Glomerular visceral epithelial cell (primary cell): Measurements from ENCODE around the gene MUC5B.
A peak's percentile ranks its signal among the peaks of the same experiment; 100 is the strongest.
"Not testable (repeated sequence)": the region's sequence is repeated elsewhere in the genome, so short reads cannot be mapped to it uniquely, and the experiment has no call there.

Source experiments
- DNase-seq: peaks from one replicate; pipeline ENCODE4 v3.0.0-alpha.2; 2016; ENCODE audit errors: extremely low spot score

The MUC5B gene

GRCh38 chr11:1248951-1249350, 26.1 kb downstream of the MUC5B start:
- not testable (repeated sequence) for DNase-seq

DNA sequence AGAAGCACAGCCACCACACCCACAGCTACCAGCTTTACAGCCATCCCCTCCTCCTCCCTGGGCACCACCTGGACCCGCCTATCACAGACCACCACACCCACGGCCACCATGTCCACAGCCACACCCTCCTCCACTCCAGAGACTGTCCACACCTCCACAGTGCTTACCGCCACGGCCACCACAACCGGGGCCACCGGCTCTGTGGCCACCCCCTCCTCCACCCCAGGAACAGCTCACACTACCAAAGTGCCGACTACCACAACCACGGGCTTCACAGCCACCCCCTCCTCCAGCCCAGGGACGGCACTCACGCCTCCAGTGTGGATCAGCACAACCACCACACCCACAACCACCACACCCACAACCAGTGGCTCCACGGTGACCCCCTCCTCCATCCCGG, 27.5 kb downstream of the MUC5B start:
- not testable (repeated sequence) for DNase-seq

GRCh38 chr11:1251236-1251770, 28.4 kb downstream of the MUC5B start:
- DNase-seq, result no peak

DNA sequence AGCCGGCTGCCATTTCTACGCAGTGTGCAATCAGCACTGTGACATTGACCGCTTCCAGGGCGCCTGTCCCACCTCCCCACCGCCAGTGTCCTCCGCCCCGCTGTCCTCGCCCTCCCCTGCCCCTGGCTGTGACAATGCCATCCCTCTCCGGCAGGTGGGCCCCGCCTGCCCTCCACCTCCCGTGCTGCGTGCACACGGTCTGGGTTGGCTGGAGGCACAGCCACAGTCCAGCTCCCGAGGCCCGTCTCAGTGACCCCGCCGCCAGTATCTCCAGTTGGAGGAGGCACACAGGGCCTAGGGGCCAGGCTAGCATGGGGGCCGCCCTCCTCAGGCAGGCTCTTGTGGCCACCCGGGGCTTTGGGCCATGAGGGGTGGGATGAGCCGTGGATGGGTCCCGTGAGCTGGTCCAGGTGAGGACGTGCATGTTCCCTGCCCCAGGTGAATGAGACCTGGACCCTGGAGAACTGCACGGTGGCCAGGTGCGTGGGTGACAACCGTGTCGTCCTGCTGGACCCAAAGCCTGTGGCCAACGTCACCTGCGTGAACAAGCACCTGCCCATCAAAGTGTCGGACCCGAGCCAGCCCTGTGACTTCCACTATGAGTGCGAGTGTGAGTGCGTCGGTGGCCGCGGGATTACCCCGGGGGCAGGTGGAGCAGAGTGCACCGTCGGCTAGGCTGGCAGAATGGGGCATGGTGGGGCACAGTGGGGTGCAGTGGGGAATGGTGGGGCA, 29.7 kb downstream of the MUC5B start:
- DNase-seq, result no peak

GRCh38 chr11:1253103-1253485, 30.2 kb downstream of the MUC5B start:
- DNase-seq, result no peak

DNA sequence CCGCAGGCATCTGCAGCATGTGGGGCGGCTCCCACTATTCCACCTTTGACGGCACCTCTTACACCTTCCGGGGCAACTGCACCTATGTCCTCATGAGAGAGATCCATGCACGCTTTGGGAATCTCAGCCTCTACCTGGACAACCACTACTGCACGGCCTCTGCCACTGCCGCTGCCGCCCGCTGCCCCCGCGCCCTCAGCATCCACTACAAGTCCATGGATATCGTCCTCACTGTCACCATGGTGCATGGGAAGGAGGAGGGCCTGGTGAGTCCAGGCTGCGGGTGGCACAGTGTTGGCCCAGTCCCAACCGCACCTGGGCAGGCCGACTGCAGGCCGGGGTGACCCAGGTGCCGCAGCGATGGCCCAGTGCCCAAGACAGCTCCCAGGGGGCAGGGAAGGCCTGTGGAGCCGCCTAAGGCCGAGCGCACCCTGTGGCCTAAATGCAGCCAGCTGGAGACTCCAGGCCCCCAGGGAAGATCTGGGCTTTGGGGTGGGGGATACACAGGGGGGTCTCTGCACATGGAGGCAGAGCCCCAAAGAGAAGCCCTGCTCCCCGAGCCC, 31.3 kb downstream of the MUC5B start:
- DNase-seq, result no peak

DNA sequence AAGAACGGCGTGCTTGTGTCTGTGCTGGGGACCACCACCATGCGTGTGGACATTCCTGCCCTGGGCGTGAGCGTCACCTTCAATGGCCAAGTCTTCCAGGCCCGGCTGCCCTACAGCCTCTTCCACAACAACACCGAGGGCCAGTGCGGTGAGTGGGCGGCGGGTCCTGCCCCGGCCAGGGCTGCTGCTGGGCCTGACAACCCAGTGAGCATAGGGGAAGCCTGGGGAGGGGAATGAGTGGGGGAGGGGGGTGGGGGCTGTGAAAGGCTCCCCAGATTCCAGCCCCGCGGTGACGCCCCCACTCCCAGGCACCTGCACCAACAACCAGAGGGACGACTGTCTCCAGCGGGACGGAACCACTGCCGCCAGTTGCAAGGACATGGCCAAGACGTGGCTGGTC, 31.9 kb downstream of the MUC5B start:
- no peak for DNase-seq

- no peak for DNase-seq
These were observed 32.3 kb downstream of the MUC5B start for GRCh38 chr11:1255151-1255550.

DNA sequence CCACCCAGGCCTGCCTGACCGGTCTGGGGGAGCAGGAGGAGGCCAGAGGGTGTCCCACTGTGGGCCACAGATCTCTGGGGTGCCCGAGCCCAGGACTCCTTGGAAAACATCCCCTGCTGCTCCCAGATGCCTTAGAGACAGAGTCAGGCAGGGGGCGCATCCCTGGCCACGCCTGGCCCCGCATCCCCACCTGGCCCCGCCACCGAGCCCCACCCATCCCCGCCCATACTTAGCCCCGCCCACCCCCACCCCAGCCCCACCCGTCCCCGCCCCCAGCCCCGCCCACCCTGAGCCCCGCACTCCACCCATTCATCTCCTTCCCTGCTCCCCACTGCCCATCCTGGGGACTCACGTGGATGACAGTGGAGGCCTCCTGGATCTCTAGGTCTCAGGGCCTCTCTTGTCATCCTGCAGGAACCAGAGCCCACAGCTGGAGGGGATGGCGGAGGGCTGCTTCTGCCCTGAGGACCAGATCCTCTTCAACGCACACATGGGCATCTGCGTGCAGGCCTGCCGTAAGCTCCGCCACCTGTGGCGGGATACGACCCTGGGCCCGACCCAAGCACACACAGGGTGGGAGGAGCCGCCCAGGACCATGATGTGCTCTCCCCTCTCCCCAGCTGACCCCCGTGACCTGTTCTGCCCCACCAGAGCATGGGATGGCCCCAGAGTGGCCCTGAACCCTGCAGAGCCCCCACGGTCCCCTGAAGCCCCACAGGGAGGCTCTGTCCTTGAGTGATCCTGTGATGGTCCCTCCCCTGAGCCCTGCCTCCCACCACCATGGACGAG, 33.6 kb downstream of the MUC5B start:
- no peak for DNase-seq

DNA sequence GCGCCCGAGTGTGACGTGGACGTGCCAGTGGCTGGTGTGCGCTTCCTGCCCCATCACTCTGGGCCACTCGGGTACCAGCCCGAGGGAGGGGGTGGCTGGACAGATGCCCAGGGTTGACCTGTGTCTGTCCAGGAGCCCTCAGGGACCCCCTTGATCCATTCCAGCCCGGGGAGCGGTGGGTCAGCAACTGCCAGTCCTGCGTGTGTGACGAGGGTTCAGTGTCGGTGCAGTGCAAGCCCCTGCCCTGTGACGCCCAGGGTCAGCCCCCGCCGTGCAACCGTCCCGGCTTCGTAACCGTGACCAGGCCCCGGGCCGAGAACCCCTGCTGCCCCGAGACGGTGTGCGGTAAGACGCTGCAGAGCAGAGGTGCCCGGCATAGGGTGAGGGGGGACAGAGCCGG, 34.5 kb downstream of the MUC5B start:
- no peak for DNase-seq

DNA sequence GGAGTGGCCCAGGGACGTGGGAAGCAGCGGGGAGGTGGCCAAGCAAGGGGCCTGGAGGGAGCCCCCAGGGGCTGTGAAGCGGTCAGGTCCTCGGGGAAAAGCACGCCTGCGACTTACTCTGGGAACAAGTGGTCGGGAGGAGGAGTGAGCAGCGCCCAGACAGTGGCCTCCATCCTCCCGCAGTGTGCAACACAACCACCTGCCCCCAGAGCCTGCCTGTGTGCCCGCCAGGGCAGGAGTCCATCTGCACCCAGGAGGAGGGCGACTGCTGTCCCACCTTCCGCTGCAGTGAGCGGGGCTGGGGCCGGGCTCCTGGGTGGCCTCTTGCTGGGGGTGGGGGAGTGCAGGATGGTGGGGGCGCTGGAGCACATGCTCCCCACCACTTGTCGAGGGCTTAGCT, 35.0 kb downstream of the MUC5B start:
- DNase-seq, result no peak

DNA sequence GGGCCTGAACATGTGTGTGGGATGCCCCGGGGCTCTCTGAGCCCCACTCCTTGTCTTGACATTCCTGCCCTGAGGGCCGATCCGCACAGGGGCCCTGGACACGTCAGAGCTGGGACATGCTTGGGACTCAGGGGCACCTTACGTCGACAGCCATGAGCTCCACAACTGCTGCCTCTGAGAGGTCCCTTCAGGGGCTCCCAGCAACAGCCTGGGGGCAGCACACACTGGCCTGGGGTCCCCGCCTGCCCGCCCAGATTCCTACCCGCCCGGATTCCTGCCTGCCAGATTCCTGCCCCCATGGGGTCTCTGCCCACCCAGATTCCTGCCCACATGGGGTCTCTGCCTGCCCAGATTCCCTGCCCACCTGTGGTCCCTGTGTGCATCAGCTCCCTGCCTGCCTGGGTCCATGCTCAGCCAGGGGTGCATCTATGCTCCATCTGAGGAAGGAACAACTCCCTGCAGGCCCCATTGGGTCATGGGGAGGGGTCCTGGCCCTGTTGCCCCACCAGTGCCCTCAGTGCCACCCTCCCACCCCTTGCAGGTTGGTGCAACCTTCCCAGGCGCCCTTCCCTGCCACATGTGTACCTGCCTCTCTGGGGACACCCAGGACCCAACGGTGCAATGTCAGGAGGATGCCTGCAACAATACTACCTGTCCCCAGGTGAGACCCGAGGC, 35.7 kb downstream of the MUC5B start:
- no peak for DNase-seq

GRCh38 chr11:1259076-1259461, 36.2 kb downstream of the MUC5B start:
- no peak for DNase-seq

DNA sequence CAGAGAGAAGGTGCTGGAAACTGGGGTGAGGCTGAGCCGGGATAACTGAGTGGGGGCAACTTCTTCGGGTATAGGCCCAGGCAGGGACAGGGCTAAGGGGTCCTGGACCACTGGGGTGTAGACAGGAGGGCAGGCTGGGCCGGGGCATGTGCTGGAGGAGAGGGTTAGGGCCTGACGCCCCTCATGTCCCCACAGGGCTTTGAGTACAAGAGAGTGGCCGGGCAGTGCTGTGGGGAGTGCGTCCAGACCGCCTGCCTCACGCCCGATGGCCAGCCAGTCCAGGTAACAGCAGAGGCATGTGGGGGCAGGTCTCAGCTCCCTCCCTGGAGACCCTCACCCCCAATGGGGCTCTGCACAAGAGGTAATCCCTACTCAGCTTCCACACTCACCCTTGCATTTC, 36.7 kb downstream of the MUC5B start:
- no peak for DNase-seq

DNA sequence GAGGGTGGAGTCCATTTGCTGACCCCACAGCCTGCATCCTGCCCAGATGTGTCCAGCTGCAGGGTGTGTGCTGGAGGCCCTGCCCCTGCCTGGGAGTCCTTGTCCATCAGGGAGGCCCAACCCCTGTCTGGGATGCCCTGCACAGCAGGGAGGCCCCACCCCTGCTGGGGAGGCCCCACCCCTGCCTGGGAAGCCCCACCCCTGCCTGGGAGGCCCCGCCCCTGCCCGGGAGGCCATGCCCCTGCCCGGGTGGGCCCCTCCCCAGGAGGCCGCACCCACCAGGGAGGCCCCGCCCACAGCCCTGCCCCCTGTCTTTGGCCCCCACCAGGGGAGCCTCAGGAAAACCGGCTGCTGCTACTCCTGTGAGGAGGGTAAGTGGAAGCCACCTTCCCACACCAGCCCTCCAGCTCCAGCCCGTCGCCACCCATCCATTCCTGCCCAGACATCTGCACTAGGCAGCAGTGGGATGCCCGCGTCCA, 37.2 kb downstream of the MUC5B start:
- DNase-seq, result peak; percentile 27

- no peak for DNase-seq
These were observed 37.8 kb downstream of the MUC5B start for GRCh38 chr11:1260620-1261019.

DNA sequence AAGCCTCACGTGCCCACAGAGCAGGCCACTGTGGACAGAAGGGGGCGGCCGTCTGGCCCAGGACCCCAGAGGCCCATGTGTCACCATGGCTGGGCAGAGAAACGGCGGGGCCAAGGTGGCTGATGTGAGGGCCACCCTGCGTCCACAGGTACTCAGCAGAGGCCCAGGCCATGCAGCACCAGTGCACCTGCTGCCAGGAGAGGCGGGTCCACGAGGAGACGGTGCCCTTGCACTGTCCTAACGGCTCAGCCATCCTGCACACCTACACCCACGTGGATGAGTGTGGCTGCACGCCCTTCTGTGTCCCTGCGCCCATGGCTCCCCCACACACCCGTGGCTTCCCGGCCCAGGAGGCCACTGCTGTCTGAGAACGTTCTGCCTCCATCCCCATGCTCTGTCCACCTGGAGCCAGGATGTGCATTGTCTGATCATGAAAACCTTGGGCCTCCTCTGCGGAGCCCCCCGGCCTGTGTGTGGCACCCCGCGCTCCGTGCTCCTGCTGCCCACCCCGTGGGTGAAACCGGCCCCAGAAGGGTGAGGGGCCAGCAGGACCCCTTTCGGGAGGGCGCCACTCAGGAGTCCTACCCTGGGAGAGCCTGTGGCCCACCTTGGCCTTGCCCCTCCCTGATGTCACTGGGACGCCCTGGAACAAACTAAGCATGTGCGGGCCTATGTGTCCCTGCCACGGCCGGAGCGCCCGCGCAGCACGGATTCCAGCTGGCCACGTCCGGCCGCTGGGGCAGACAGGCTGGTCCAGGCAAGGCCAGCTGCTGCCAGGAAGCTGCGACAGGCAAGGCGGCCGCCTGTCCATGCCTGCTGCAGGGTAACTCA, 38.6 kb downstream of the MUC5B start:
- DNase-seq, result no peak

- peak; percentile 89 for DNase-seq
These were observed 39.5 kb downstream of the MUC5B start for GRCh38 chr11:1262172-1263006.

GRCh38 chr11:1263010-1263409, 40.1 kb downstream of the MUC5B start:
- DNase-seq, result no peak

DNA sequence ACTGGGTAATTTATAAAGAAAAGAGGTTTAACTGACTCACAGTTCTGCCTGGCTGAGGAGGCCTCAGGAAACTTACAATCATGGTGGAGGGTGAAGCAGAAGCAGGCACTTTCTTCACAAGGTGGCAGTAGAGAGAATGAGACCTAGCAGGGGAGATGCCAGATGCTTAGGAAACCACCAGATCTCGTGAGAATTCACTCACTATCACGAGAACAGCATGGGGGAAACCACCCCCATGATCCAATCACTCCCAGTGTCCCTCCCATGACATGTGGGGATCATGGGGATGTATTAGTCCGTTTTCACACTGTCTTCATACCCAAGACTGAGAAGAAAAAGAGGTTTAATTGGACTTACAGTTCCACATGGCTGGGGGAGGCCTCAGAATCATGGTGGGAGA, 41.6 kb downstream of the MUC5B start:
- DNase-seq, result peak; percentile 46
